Activated gamma-delta T cell (primary cell): ENCODE results near the gene CADPS2.
"Not testable (repeated sequence)": the region's sequence is repeated elsewhere in the genome, so short reads cannot be mapped to it uniquely, and the experiment has no call there.

Experiments
- DNase-seq: peaks from one replicate; lab custom pipeline; 2025; lab: John Stamatoyannopoulos, UW

The CADPS2 gene

GRCh38 chr7:122709930-122710646, 176.2 kb downstream of the CADPS2 start:
- no peak for DNase-seq

GRCh38 chr7:122706836-122707235, 179.4 kb downstream of the CADPS2 start:
- no peak for DNase-seq

GRCh38 chr7:122702872-122703510, 183.3 kb downstream of the CADPS2 start, which contains the start of gene RNF148:
Gene RNF148, minus strand, starts transcription at chr7:122702922. Its CDS starts 172 bp downstream, at chr7:122702750.
- DNase-seq, result no peak

- no peak for DNase-seq
These were observed 187.2 kb downstream of the CADPS2 start, which contains the start of gene RNF133 for GRCh38 chr7:122699017-122699416. Gene RNF133, minus strand, starts transcription at chr7:122699117. Its CDS starts 199 bp downstream, at chr7:122698918.

- DNase-seq, result no peak
These were observed 190.4 kb downstream of the CADPS2 start for GRCh38 chr7:122695816-122696215.

- no peak for DNase-seq
These were observed 191.6 kb downstream of the CADPS2 start for GRCh38 chr7:122694697-122695096.

- DNase-seq, result no peak
These were observed 193.4 kb downstream of the CADPS2 start for GRCh38 chr7:122692769-122693309.

GRCh38 chr7:122691569-122692235, 194.6 kb downstream of the CADPS2 start:
- no peak for DNase-seq

- no peak for DNase-seq
These were observed 196.7 kb downstream of the CADPS2 start for GRCh38 chr7:122689346-122690109.

- no peak for DNase-seq
These were observed 197.8 kb downstream of the CADPS2 start for GRCh38 chr7:122688400-122688998.

- DNase-seq, result no peak
These were observed 199.8 kb downstream of the CADPS2 start for GRCh38 chr7:122686360-122686878.

GRCh38 chr7:122684504-122684903, 201.8 kb downstream of the CADPS2 start:
- DNase-seq, result no peak

- DNase-seq, result no peak
These were observed 203.3 kb downstream of the CADPS2 start for GRCh38 chr7:122682815-122683550.

GRCh38 chr7:122681186-122681585, 205.1 kb downstream of the CADPS2 start:
- not testable (repeated sequence) for DNase-seq

- no peak for DNase-seq
These were observed 206.4 kb downstream of the CADPS2 start for GRCh38 chr7:122679813-122680212.

GRCh38 chr7:122679269-122679709, 207.0 kb downstream of the CADPS2 start:
- DNase-seq, result not testable (repeated sequence)

GRCh38 chr7:122677149-122677548, 209.1 kb downstream of the CADPS2 start:
- DNase-seq, result no peak

GRCh38 chr7:122676466-122676865, 209.8 kb downstream of the CADPS2 start:
- DNase-seq, result no peak

GRCh38 chr7:122675621-122676020, 210.6 kb downstream of the CADPS2 start:
- DNase-seq, result no peak

GRCh38 chr7:122675011-122675410, 211.2 kb downstream of the CADPS2 start:
- DNase-seq, result no peak
